GM10248 (cell line): ENCODE results near the gene ZNF732.

Source experiments
- CTCF ChIA-PET: fragments of 300-600 bp; sonication (Branson Sonifier 250); formaldehyde crosslinking; extraction: SDS; loops from one replicate; lab custom pipeline; 2021; ENCODE audit warnings: antibody characterized with exemption; lab: Yijun Ruan, JAX
- POLR2A ChIA-PET: fragments of 350-650 bp; sonication (Branson Sonifier 250); formaldehyde crosslinking; extraction: SDS; loops from one replicate; lab custom pipeline; 2020; ENCODE audit warnings: antibody characterized with exemption; lab: Yijun Ruan, JAX
- DNase-seq: peaks from one replicate; pipeline ENCODE4 v3.0.0; 2012; ENCODE audit errors: extremely low spot score
- CTCF ChIP-seq: IDR thresholded peaks from 2 replicates; pipeline ENCODE4 v1.5.1; 2012; ENCODE audit warnings: mild to moderate bottlenecking, low read depth; ENCODE audit errors: extremely low read depth, missing control alignments, control extremely low read depth

Gene ZNF732

GRCh38 chr4:256492-256891, 48.8 kb downstream of the ZNF732 start:
- POLR2A ChIA-PET = no interaction called here
- no peak for TF ChIP-seq CTCF
- DNase-seq = no peak
- CTCF ChIA-PET = interaction anchor here (1.0 kb wide), 1 partner anchor 12 kb away, joined by 3 read pairs; no protein-coding TSS in a partner anchor

- POLR2A ChIA-PET = no interaction called here
- CTCF ChIA-PET = no interaction called here
- DNase-seq = no peak
- TF ChIP-seq CTCF = no peak
These were observed 51.1 kb downstream of the ZNF732 start for GRCh38 chr4:253936-254756.

GRCh38 chr4:252065-252601, 53.1 kb downstream of the ZNF732 start:
- POLR2A ChIA-PET = no interaction called here
- CTCF ChIA-PET = interaction anchor here (1.1 kb wide), 1 partner anchor 9 kb away, joined by 4 read pairs; no protein-coding TSS in a partner anchor
- TF ChIP-seq CTCF = no peak
- DNase-seq = no peak

GRCh38 chr4:244471-244870, 60.8 kb downstream of the ZNF732 start:
- peak; percentile 51 for TF ChIP-seq CTCF
- POLR2A ChIA-PET = no interaction called here
- DNase-seq = peak; percentile 13
- CTCF ChIA-PET = interaction anchor here (1.0 to 1.1 kb wide), 3 partner anchors 12 to 86 kb away, joined by 3 to 4 read pairs (median 3); no protein-coding TSS in a partner anchor

GRCh38 chr4:243426-243825, 61.8 kb downstream of the ZNF732 start:
- CTCF ChIA-PET = interaction anchor here (1.0 to 1.5 kb wide), 4 partner anchors 9 to 422 kb away, joined by 3 to 4 read pairs (median 3); no protein-coding TSS in a partner anchor

More at GRCh38 chr4:243426-243825, 61.8 kb downstream of the ZNF732 start:
- TF ChIP-seq CTCF = no peak
- POLR2A ChIA-PET = no interaction called here
- DNase-seq = no peak
